Keratinocyte (primary cell): ENCODE results near the gene NOX5. TPM values are rescaled to one million over a fixed set of nuclear protein-coding genes. Genes with fewer than 3 reads are reported as not detected.

Experiments
- DNase-seq: peaks from one replicate; pipeline ENCODE4 v3.0.0-alpha.2; 2011; ENCODE audit warnings: low read depth, missing footprints, low spot score
- FAIRE-seq: peaks from 2 replicates; lab custom pipeline; 2011; peaks lifted over from hg19 to GRCh38; lab: Jason Lieb, UNC
- H2AFZ ChIP-seq: 2 replicates; pipeline ENCODE4 v1.6.0; 2012; ENCODE audit warnings: low read length, control low read depth, inconsistent platforms; ENCODE audit not compliant: control insufficient read depth
- H3K27ac ChIP-seq: 2 replicates; pipeline ENCODE4 v1.5.1; 2011; ENCODE audit warnings: low read length; ENCODE audit not compliant: control insufficient read depth, insufficient read depth
- H3K27me3 ChIP-seq: 3 replicates; pipeline ENCODE4 v1.6.0; 2011; ENCODE audit warnings: low read length; ENCODE audit not compliant: control insufficient read depth, insufficient read depth; ENCODE audit errors: extremely low read depth
- H3K36me3 ChIP-seq, 2 experiments: 2 replicates in 1 of 2; 3 replicates in 1 of 2; pipeline ENCODE4 v1.5.1; 2011; ENCODE audit warnings: low read length in 2 of 2, mild to moderate bottlenecking in 1 of 2; ENCODE audit not compliant: control insufficient read depth in 2 of 2, insufficient read depth in 2 of 2; ENCODE audit errors: extremely low read depth in 1 of 2
- H3K4me1 ChIP-seq: 3 replicates; pipeline ENCODE4 v1.5.1; 2011; ENCODE audit warnings: low read length; ENCODE audit not compliant: control insufficient read depth, insufficient read depth; ENCODE audit errors: extremely low read depth
- H3K4me2 ChIP-seq: 3 replicates; pipeline ENCODE4 v1.6.0; 2011; ENCODE audit warnings: low read depth, low read length; ENCODE audit not compliant: control insufficient read depth, insufficient read depth; ENCODE audit errors: extremely low read depth
- H3K4me3 ChIP-seq, 3 experiments: fragments of 200-600 bp in 1 of 3; sonication (generic) in 1 of 3; 2 replicates in 2 of 3; 3 replicates in 1 of 3; pipeline ENCODE4 v1.5.1; 2011 to 2016; ENCODE audit warnings: low read length in 3 of 3, mild to moderate bottlenecking in 3 of 3, control low read depth in 2 of 3, inconsistent platforms in 1 of 3, low read depth in 1 of 3, mixed read lengths in 1 of 3, mixed run types in 1 of 3, moderate library complexity in 1 of 3; ENCODE audit not compliant: control insufficient read depth in 2 of 3, insufficient read depth in 2 of 3; ENCODE audit errors: extremely low read depth in 1 of 3
- H3K79me2 ChIP-seq: 2 replicates; pipeline ENCODE4 v1.6.0; 2012; ENCODE audit warnings: low read length; ENCODE audit not compliant: control insufficient read depth, insufficient read depth
- H3K9ac ChIP-seq: 3 replicates; pipeline ENCODE4 v1.6.0; 2011; ENCODE audit warnings: low read length; ENCODE audit not compliant: control insufficient read depth, insufficient read depth; ENCODE audit errors: extremely low read depth
- H3K9me1 ChIP-seq: 3 replicates; pipeline ENCODE4 v1.6.0; 2011; ENCODE audit warnings: low read length; ENCODE audit not compliant: control insufficient read depth, insufficient read depth; ENCODE audit errors: extremely low read depth
- H3K9me3 ChIP-seq: 2 replicates; pipeline ENCODE4 v1.5.1; 2012; ENCODE audit warnings: low read depth, low read length; ENCODE audit not compliant: control insufficient read depth
- H4K20me1 ChIP-seq: 3 replicates; pipeline ENCODE4 v1.6.0; 2011; ENCODE audit warnings: low read length; ENCODE audit not compliant: control insufficient read depth, insufficient read depth; ENCODE audit errors: extremely low read depth
- EZH2 ChIP-seq: IDR thresholded peaks from one replicate; pipeline ENCODE4 v1.6.1; 2012; ENCODE audit warnings: inconsistent platforms, mild to moderate bottlenecking, low read length, moderate library complexity
- dilution Hi-C: fragments of 300-500 bp; cut with MboI; formaldehyde crosslinking; loops from one replicate; pipeline ENCODE4 v1.7.0; 2020; ENCODE audit warnings: low sequenced_read_pairs; ENCODE audit not compliant: extremely low pct_ligation_motif_present
- polyA plus RNA-seq, 5 experiments: library from polyadenylated mRNA; depleted of rRNA in 3 of 5; stranded (reverse) in 3 of 5; stranded (forward) in 1 of 5; unstranded in 1 of 5; fragments of >200 nt; gene quantifications; 1 replicate in 1 of 5; 2 replicates in 3 of 5; 3 replicates in 1 of 5; pipeline versions ENCODE4 v1.2.1 to v1.2.3, GENCODE V29; 2011 to 2012; ENCODE audit warnings: missing spikeins in 2 of 5, low read depth in 1 of 5, low replicate concordance in 1 of 5
- TF ChIP-seq, protein P1 (sequence below), 3 experiments: IDR thresholded peaks in 1 of 3; conservative IDR thresholded peaks in 1 of 3; optimal IDR thresholded peaks in 1 of 3; 2 replicates in 2 of 3; 3 replicates in 1 of 3; pipeline versions ENCODE3 to v1.5.1; 2011; ENCODE audit warnings: low read length in 3 of 3, mild to moderate bottlenecking in 3 of 3, moderate library complexity in 2 of 3, control low read depth in 1 of 3, inconsistent platforms in 1 of 3; ENCODE audit not compliant: insufficient read depth in 2 of 3; ENCODE audit errors: extremely low read depth in 1 of 3

The NOX5 gene
- polyA plus RNA-seq, 1 donor (not counting 4 experiments of a cell fraction or from before 2014, with no cell fraction given) = 0.16 TPM

- Histone ChIP-seq H3K27ac (no peak overlapping the region), H3K27me3 (peaks cover 3% of the 10 kb centered on the region), H3K79me2 (no peaks in the 10 kb centered on the region), H3K4me1 (no peaks in the 10 kb centered on the region), H3K9ac (no peak overlapping the region), H4K20me1 (no peaks in the 10 kb centered on the region), H2AFZ (no peak overlapping the region), H3K4me3 (no peak overlapping the region), H3K9me3 (no peaks in the 10 kb centered on the region), H3K36me3 (no peaks in the 10 kb centered on the region), H3K9me1 (no peaks in the 10 kb centered on the region), H3K4me2 (no peak overlapping the region)
- dilution Hi-C loops = no loop called here
- DNase-seq (no peak), FAIRE-seq (no peak)
- TF ChIP-seq, protein P1, sequence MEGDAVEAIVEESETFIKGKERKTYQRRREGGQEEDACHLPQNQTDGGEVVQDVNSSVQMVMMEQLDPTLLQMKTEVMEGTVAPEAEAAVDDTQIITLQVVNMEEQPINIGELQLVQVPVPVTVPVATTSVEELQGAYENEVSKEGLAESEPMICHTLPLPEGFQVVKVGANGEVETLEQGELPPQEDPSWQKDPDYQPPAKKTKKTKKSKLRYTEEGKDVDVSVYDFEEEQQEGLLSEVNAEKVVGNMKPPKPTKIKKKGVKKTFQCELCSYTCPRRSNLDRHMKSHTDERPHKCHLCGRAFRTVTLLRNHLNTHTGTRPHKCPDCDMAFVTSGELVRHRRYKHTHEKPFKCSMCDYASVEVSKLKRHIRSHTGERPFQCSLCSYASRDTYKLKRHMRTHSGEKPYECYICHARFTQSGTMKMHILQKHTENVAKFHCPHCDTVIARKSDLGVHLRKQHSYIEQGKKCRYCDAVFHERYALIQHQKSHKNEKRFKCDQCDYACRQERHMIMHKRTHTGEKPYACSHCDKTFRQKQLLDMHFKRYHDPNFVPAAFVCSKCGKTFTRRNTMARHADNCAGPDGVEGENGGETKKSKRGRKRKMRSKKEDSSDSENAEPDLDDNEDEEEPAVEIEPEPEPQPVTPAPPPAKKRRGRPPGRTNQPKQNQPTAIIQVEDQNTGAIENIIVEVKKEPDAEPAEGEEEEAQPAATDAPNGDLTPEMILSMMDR (optimal IDR thresholded peaks at IDR 0.05 in 1 of 3, IDR thresholded peaks at IDR 0.05 in 1 of 3, conservative IDR thresholded peaks at IDR 0.05 in 1 of 3; ENCODE audit: extremely low read depth in 1 of 3, insufficient read depth in 2 of 3, low read length in 3 of 3) = no peak
- TF ChIP-seq EZH2 = no peak
Measured at GRCh38 chr15:68967948-68968347, 46.5 kb upstream of the NOX5 start.

GRCh38 chr15:68969298-68969697 is 45.2 kb upstream of the NOX5 start:
- Histone ChIP-seq H3K36me3 (no peaks in the 10 kb centered on the region), H3K4me1 (no peaks in the 10 kb centered on the region)
- DNase-seq = no peak

More at GRCh38 chr15:68969298-68969697, 45.2 kb upstream of the NOX5 start:
- Histone ChIP-seq H3K4me3 (no peak overlapping the region), H3K9ac (no peak overlapping the region), H3K9me1 (no peaks in the 10 kb centered on the region), H3K27me3 (peaks cover 3% of the 10 kb centered on the region), H4K20me1 (no peaks in the 10 kb centered on the region), H3K79me2 (no peaks in the 10 kb centered on the region), H3K4me2 (no peak overlapping the region), H3K27ac (no peak overlapping the region), H3K9me3 (no peaks in the 10 kb centered on the region), H2AFZ (no peak overlapping the region)
- FAIRE-seq = no peak
- dilution Hi-C loops = no loop called here
- TF ChIP-seq, protein P1 (optimal IDR thresholded peaks at IDR 0.05 in 1 of 3, IDR thresholded peaks at IDR 0.05 in 1 of 3, conservative IDR thresholded peaks at IDR 0.05 in 1 of 3; ENCODE audit: extremely low read depth in 1 of 3, insufficient read depth in 2 of 3, low read length in 3 of 3) = no peak
- TF ChIP-seq EZH2 = no peak
